OCI-LY3 (cell line): Measurements from ENCODE around the gene RIMKLA.

Source experiments
- EZH2phosphoT487 ChIP-seq: fragments of 200-600 bp; shearing (Covaris generic); IDR thresholded peaks from 2 replicates; pipeline ENCODE4 v1.6.1; 2018; ENCODE audit warnings: antibody characterized with exemption, mixed run types, low read depth
- TF ChIP-seq, protein P1 (sequence below): fragments of 200-600, 300-600 bp; sonication (generic); IDR thresholded peaks from 2 replicates; pipeline ENCODE4 v1.5.1; 2014; ENCODE audit warnings: antibody characterized with exemption, low read length, low read depth

DNA sequence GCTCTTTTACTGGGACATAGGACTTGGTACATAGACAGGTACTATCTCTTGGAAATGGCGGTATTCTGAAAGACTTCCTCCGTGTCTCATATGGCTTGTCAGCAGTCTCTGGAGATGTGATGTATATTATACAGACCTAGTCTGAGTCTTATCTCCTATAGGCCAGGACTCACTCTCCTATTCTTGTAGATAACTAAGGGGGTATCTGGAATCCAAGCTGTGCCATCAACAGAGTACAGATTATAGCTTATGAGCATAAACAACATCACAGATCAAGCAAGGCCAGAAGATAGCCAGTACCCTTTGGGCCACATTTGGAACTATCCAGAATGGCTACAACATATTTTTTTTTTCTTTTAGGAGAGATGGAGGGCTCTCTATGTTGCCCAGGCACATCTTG lies 16.1 kb upstream of the RIMKLA start:
- TF ChIP-seq, protein P1, sequence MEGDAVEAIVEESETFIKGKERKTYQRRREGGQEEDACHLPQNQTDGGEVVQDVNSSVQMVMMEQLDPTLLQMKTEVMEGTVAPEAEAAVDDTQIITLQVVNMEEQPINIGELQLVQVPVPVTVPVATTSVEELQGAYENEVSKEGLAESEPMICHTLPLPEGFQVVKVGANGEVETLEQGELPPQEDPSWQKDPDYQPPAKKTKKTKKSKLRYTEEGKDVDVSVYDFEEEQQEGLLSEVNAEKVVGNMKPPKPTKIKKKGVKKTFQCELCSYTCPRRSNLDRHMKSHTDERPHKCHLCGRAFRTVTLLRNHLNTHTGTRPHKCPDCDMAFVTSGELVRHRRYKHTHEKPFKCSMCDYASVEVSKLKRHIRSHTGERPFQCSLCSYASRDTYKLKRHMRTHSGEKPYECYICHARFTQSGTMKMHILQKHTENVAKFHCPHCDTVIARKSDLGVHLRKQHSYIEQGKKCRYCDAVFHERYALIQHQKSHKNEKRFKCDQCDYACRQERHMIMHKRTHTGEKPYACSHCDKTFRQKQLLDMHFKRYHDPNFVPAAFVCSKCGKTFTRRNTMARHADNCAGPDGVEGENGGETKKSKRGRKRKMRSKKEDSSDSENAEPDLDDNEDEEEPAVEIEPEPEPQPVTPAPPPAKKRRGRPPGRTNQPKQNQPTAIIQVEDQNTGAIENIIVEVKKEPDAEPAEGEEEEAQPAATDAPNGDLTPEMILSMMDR: no peak
- TF ChIP-seq EZH2phosphoT487: no peak
